Measurements from ENCODE around the gene TMIGD1. TPM values are rescaled to one million over a fixed set of nuclear protein-coding genes. Genes with fewer than 3 reads are reported as not detected.

The TMIGD1 gene
- total and polyA plus RNA-seq, 2 of the 13 experiments (the other 11 are each of a cell fraction or from before 2014, with no cell fraction given) = not detected

- TF ChIP-seq, protein P1, sequence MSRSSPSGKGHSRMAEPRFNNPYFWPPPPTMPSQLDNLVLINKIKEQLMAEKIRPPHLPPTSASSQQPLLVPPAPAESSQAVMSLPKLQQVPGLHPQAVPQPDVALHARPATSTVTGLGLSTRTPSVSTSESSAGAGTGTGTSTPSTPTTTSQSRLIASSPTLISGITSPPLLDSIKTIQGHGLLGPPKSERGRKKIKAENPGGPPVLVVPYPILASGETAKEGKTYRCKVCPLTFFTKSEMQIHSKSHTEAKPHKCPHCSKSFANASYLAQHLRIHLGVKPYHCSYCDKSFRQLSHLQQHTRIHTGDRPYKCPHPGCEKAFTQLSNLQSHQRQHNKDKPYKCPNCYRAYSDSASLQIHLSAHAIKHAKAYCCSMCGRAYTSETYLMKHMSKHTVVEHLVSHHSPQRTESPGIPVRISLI (CRISPR knock-in tag; IDR thresholded peaks at IDR 0.05; ENCODE audit: borderline replicate concordance) = no peak
- TF ChIP-seq ZNF577 (CRISPR knock-in tag; IDR thresholded peaks at IDR 0.05; ENCODE audit: borderline replicate concordance, low read depth) = no peak
- TF ChIP-seq SRSF1 (optimal IDR thresholded peaks at IDR 0.05; ENCODE audit: low read depth, low read length) = no peak
- TF ChIP-seq NFE2 (CRISPR knock-in tag; IDR thresholded peaks at IDR 0.05) = no peak
- no peak for TF ChIP-seq ZNF225 (CRISPR knock-in tag; IDR thresholded peaks at IDR 0.05)
- TF ChIP-seq ZNF263 (CRISPR knock-in tag; IDR thresholded peaks at IDR 0.05) = no peak
- TF ChIP-seq YEATS4 (CRISPR knock-in tag; IDR thresholded peaks at IDR 0.05; ENCODE audit: borderline replicate concordance) = no peak
- no peak for TF ChIP-seq ZNF235 (CRISPR knock-in tag; IDR thresholded peaks at IDR 0.05; ENCODE audit: borderline replicate concordance)
- no peak for TF ChIP-seq GRHL1 (CRISPR knock-in tag; conservative IDR thresholded peaks at IDR 0.05)
Observed at GRCh38 chr17:30324723-30325122, 9.1 kb downstream of the TMIGD1 start (continued).

GRCh38 chr17:30323895-30324319, 9.9 kb downstream of the TMIGD1 start:
- Histone ChIP-seq H4K20me1 (ENCODE audit: insufficient read depth, low read length) (no peaks in the 10 kb centered on the region), H3K27me3 (ENCODE audit: control insufficient read depth in 1 of 2, insufficient read depth in 2 of 2, low read length in 2 of 2) (no peaks in the 10 kb centered on the region; a peak in 1 of 5 replicates), H3K4me3 (replicated peaks in 1 of 3; ENCODE audit: insufficient read depth in 1 of 3, low read depth in 2 of 3, low read length in 3 of 3) (no peak overlapping the region), H3K9ac (ENCODE audit: insufficient read depth, low read depth, low read length) (no peak overlapping the region), H3K4me1 (ENCODE audit: insufficient read depth, low read length) (peaks cover 45% of the 10 kb centered on the region), H3K9me3 (ENCODE audit: low read length) (no peaks in the 10 kb centered on the region), H2AFZ (ENCODE audit: low read length) (no peak overlapping the region), H3K36me3 (replicated peaks in 1 of 2; ENCODE audit: control insufficient read depth in 1 of 2, insufficient read depth in 2 of 2, low read length in 2 of 2) (no peaks in the 10 kb centered on the region), H3K4me2 (ENCODE audit: low read depth, low read length) (0 out of 2 replicates have a peak overlapping the region, but pooled peaks have one; percentile 3), H3K27ac (ENCODE audit: extremely low read length, insufficient read depth, low read length) (no peak overlapping the region), H3K79me2 (ENCODE audit: insufficient read depth, low read length) (no peaks in the 10 kb centered on the region)
- POLR2A ChIA-PET = interaction anchor here (1.2 to 2.0 kb wide), 2 partner anchors 13 to 21 kb away, joined by 3 to 5 read pairs; no protein-coding TSS in a partner anchor
- ATAC-seq (no peak), DNase-seq (ENCODE audit: low spot score) (no peak), FAIRE-seq (no peak)
- TF ChIP-seq, protein P2, sequence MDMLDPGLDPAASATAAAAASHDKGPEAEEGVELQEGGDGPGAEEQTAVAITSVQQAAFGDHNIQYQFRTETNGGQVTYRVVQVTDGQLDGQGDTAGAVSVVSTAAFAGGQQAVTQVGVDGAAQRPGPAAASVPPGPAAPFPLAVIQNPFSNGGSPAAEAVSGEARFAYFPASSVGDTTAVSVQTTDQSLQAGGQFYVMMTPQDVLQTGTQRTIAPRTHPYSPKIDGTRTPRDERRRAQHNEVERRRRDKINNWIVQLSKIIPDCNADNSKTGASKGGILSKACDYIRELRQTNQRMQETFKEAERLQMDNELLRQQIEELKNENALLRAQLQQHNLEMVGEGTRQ (IDR thresholded peaks at IDR 0.05; ENCODE audit: low read depth, low read length) = no peak
- TF ChIP-seq, protein P2 (CRISPR knock-in tag; IDR thresholded peaks at IDR 0.05; ENCODE audit: borderline replicate concordance) = no peak
- TF ChIP-seq KLF13 (CRISPR knock-in tag; IDR thresholded peaks at IDR 0.05) = no peak
- TF ChIP-seq ZSCAN9 (CRISPR knock-in tag; IDR thresholded peaks at IDR 0.05; ENCODE audit: borderline replicate concordance) = no peak
- TF ChIP-seq GATAD2A (CRISPR knock-in tag; IDR thresholded peaks at IDR 0.05) = 0 out of 2 replicates have a peak, but pooled peaks have one; percentile 11
- CTCF ChIA-PET (ENCODE audit: low intra/inter-chr PET ratio, low total read pairs) = no interaction called here
- in situ Hi-C loops (cut with HindIII; ENCODE audit: extremely low pct_ligation_motif_present, low pct_unique_long_range_greater_than_20kb) = no loop called here
- no TSS peak for BruUV-seq (replicated peaks)
- intact Hi-C loops (cut with micrococcal nuclease; ENCODE audit: unreplicated experiment) = no loop called here
